ENCODE data around the gene ASPSCR1. TPM values are rescaled to one million over a fixed set of nuclear protein-coding genes. Genes with fewer than 3 reads are reported as not detected.

ASPSCR1 gene
- total RNA-seq, 1 donor from 2014 or later: 27.5 TPM

- peaks cover 25% of the 10 kb centered on the region for H3K4me1 ChIP-seq
- H3K36me3 ChIP-seq: no peaks in the 10 kb centered on the region
- no peak for DNase-seq
- no peaks in the 10 kb centered on the region for H3K9me3 ChIP-seq (replicated peaks)
- peaks cover 91% of the 10 kb centered on the region for H3K27me3 ChIP-seq (ENCODE audit: low read depth)
- H3K27ac ChIP-seq (replicated peaks): no peak overlapping the region
- intact Hi-C loops (cut with micrococcal nuclease): no loop called here
- no peak for TF ChIP-seq CTCF (IDR thresholded peaks at IDR 0.05; ENCODE audit: borderline replicate concordance)
- H3K4me3 ChIP-seq: no peak overlapping the region
Observed at GRCh38 chr17:81957691-81958432, 19.6 kb upstream of the ASPSCR1 start.

GRCh38 chr17:81958633-81959342 lies 18.6 kb upstream of the ASPSCR1 start:
- no peaks in the 10 kb centered on the region for H3K9me3 ChIP-seq (replicated peaks)
- no peak for TF ChIP-seq CTCF (IDR thresholded peaks at IDR 0.05; ENCODE audit: borderline replicate concordance)
- no peaks in the 10 kb centered on the region for H3K36me3 ChIP-seq
- peaks cover 25% of the 10 kb centered on the region for H3K4me1 ChIP-seq
- H3K27me3 ChIP-seq (ENCODE audit: low read depth): peaks cover 91% of the 10 kb centered on the region
- no peak for DNase-seq
- H3K27ac ChIP-seq (replicated peaks): no peak overlapping the region
- peak overlapping the region; percentile 64 for H3K4me3 ChIP-seq
- intact Hi-C loops (cut with micrococcal nuclease): no loop called here

GRCh38 chr17:81959362-81960129 lies 17.9 kb upstream of the ASPSCR1 start:
- H3K27me3 ChIP-seq (ENCODE audit: low read depth): peaks cover 91% of the 10 kb centered on the region
- peak; percentile 88 for TF ChIP-seq CTCF (IDR thresholded peaks at IDR 0.05; ENCODE audit: borderline replicate concordance)
- peak; percentile 75 for DNase-seq

GRCh38 chr17:81960130-81960958 lies 17.1 kb upstream of the ASPSCR1 start:
- H3K36me3 ChIP-seq: no peaks in the 10 kb centered on the region
- intact Hi-C loops (cut with micrococcal nuclease): loop anchor here (10.0 kb wide), 1 partner anchor 184 kb away; no protein-coding TSS in a partner anchor
- peaks cover 25% of the 10 kb centered on the region for H3K4me1 ChIP-seq
- peaks cover 89% of the 10 kb centered on the region for H3K27me3 ChIP-seq (ENCODE audit: low read depth)
- DNase-seq: no peak
- no peak for TF ChIP-seq CTCF (IDR thresholded peaks at IDR 0.05; ENCODE audit: borderline replicate concordance)
- no peak overlapping the region for H3K27ac ChIP-seq (replicated peaks)
- H3K4me3 ChIP-seq: peak overlapping the region; percentile 64
- no peaks in the 10 kb centered on the region for H3K9me3 ChIP-seq (replicated peaks)

More at GRCh38 chr17:81959362-81960129, 17.9 kb upstream of the ASPSCR1 start:
- H3K4me3 ChIP-seq: peak overlapping the region; percentile 64
- intact Hi-C loops (cut with micrococcal nuclease): loop anchor here (10.0 kb wide), 1 partner anchor 185 kb away; no protein-coding TSS in a partner anchor
- no peaks in the 10 kb centered on the region for H3K36me3 ChIP-seq
- no peak overlapping the region for H3K27ac ChIP-seq (replicated peaks)
- no peaks in the 10 kb centered on the region for H3K9me3 ChIP-seq (replicated peaks)
- H3K4me1 ChIP-seq: peaks cover 25% of the 10 kb centered on the region

Measured in left ventricle myocardium inferior (tissue), 1 donor.